GM23338 (cell line): ENCODE results near the gene SPECC1L. TPM values are rescaled to one million over a fixed set of nuclear protein-coding genes. Genes with fewer than 3 reads are reported as not detected.

Source experiments
- ATAC-seq: fragments of 200-7000 bp; cut with Tn5 transposase; 3 replicates; pipeline ENCODE4 v1.9.1; 2020
- DNase-seq: peaks from one replicate; pipeline ENCODE4 v3.0.0-alpha.2; 2015; ENCODE audit warnings: low spot score
- H2AFZ ChIP-seq: fragments of 200-600 bp; sonication (generic); 2 replicates; pipeline ENCODE4 v1.8.0; 2016; ENCODE audit warnings: antibody characterized with exemption, mild to moderate bottlenecking, moderate library complexity
- H3F3A ChIP-seq: fragments of 200-600 bp; sonication (generic); replicated peaks from 2 replicates; pipeline ENCODE4 v1.8.0; 2017; ENCODE audit warnings: antibody characterized with exemption, mixed run types, low read depth
- H3K27ac ChIP-seq: fragments of 200-600 bp; sonication (generic); 2 replicates; pipeline ENCODE4 v1.6.1; 2016; ENCODE audit warnings: low read depth
- H3K27me3 ChIP-seq: fragments of 200-600 bp; sonication (generic); 2 replicates; pipeline ENCODE4 v1.8.0; 2016; ENCODE audit warnings: mild to moderate bottlenecking, mixed run types, moderate library complexity; ENCODE audit not compliant: insufficient read depth
- H3K36me3 ChIP-seq: fragments of 200-600 bp; sonication (generic); 2 replicates; pipeline ENCODE4 v1.8.0; 2016; ENCODE audit warnings: mild to moderate bottlenecking; ENCODE audit not compliant: insufficient read depth
- H3K4me1 ChIP-seq: fragments of 200-600 bp; sonication (generic); 2 replicates; pipeline ENCODE4 v1.8.0; 2016; ENCODE audit warnings: mild to moderate bottlenecking, moderate library complexity; ENCODE audit not compliant: insufficient read depth
- H3K4me2 ChIP-seq: fragments of 200-600 bp; sonication (generic); 2 replicates; pipeline ENCODE4 v1.7.1; 2017; ENCODE audit warnings: mixed run types
- H3K4me3 ChIP-seq: fragments of 200-600 bp; sonication (generic); 2 replicates; pipeline ENCODE4 v1.6.1; 2016; ENCODE audit warnings: mixed run types
- H3K79me2 ChIP-seq: fragments of 200-600 bp; sonication (generic); replicated peaks from 2 replicates; pipeline ENCODE4 v1.8.0; 2017; ENCODE audit warnings: mild to moderate bottlenecking; ENCODE audit not compliant: insufficient read depth
- H3K9me2 ChIP-seq: fragments of 200-600 bp; sonication (generic); 2 replicates; pipeline ENCODE4 v1.8.0; 2017; ENCODE audit not compliant: insufficient read depth
- H4K20me1 ChIP-seq: fragments of 200-600 bp; sonication (generic); replicated peaks from 2 replicates; pipeline ENCODE4 v1.8.0; 2017; ENCODE audit warnings: mild to moderate bottlenecking; ENCODE audit not compliant: insufficient read depth
- H3K27ac Mint-ChIP-seq: 2 replicates; pipeline ENCODE4 v1.8.0; 2020; ENCODE audit warnings: inconsistent platforms, mild to moderate bottlenecking, moderate library complexity, mixed read lengths
- H3K27me3 Mint-ChIP-seq: 3 replicates; pipeline ENCODE4 v1.8.0; 2022; ENCODE audit warnings: low read depth, mild to moderate bottlenecking, moderate library complexity, mixed read lengths, inconsistent platforms; ENCODE audit not compliant: insufficient read depth, poor library complexity
- H3K36me3 Mint-ChIP-seq: 3 replicates; pipeline ENCODE4 v1.8.0; 2021; ENCODE audit warnings: low read depth, mild to moderate bottlenecking, inconsistent platforms, moderate library complexity, mixed read lengths
- H3K4me1 Mint-ChIP-seq: 3 replicates; pipeline ENCODE4 v1.8.0; 2020; ENCODE audit warnings: mild to moderate bottlenecking, inconsistent platforms, mixed read lengths
- H3K4me3 Mint-ChIP-seq: 3 replicates; pipeline ENCODE4 v1.8.0; 2021; ENCODE audit warnings: moderate library complexity, mild to moderate bottlenecking, inconsistent platforms, mixed read lengths
- H3K9me3 Mint-ChIP-seq: 3 replicates; pipeline ENCODE4 v1.8.0; 2020; ENCODE audit warnings: moderate library complexity, mild to moderate bottlenecking, inconsistent platforms, mixed read lengths
- CREB1 ChIP-seq: fragments of 250-450 bp; sonication (Bioruptor Pico); IDR thresholded peaks from 2 replicates; pipeline ENCODE4 v1.5.0; 2020; ENCODE audit warnings: low read depth, mild to moderate bottlenecking, moderate library complexity
- CTCF ChIP-seq, 2 experiments: fragments of 200-600 bp in 1 of 2; sonication (generic) in 1 of 2; conservative IDR thresholded peaks; 2 replicates each; pipeline versions ENCODE4 v1.5.1 to v1.6.1; 2016 to 2017; ENCODE audit warnings: antibody characterized with exemption in 2 of 2, low read depth in 2 of 2, mild to moderate bottlenecking in 2 of 2, moderate library complexity in 1 of 2
- EZH2 ChIP-seq: fragments of 200-600 bp; sonication (generic); IDR thresholded peaks from one replicate; pipeline ENCODE4 v1.8.0; 2017; ENCODE audit warnings: antibody characterized with exemption, mild to moderate bottlenecking, low read depth; ENCODE audit not compliant: unreplicated experiment
- EZH2phosphoT487 ChIP-seq: fragments of 200-600 bp; sonication (generic); IDR thresholded peaks from one replicate; pipeline ENCODE4 v1.8.1; 2018; ENCODE audit warnings: antibody characterized with exemption; ENCODE audit not compliant: unreplicated experiment
- JUNB ChIP-seq: IDR thresholded peaks from one replicate; pipeline ENCODE4 v1.6.1; 2016; ENCODE audit warnings: antibody characterized with exemption; ENCODE audit not compliant: unreplicated experiment
- NANOG ChIP-seq: IDR thresholded peaks from 2 replicates; pipeline ENCODE4 v1.6.1; 2016; ENCODE audit warnings: antibody characterized with exemption, borderline replicate concordance
- REST ChIP-seq: IDR thresholded peaks from one replicate; pipeline ENCODE4 v1.6.1; 2018; ENCODE audit warnings: antibody characterized with exemption; ENCODE audit not compliant: unreplicated experiment
- STAT1 ChIP-seq: IDR thresholded peaks from one replicate; pipeline ENCODE4 v1.6.1; 2016; ENCODE audit warnings: antibody characterized with exemption; ENCODE audit not compliant: unreplicated experiment
- ZNF114 ChIP-seq: fragments of 250-450 bp; sonication (Bioruptor Pico); IDR thresholded peaks from 2 replicates; pipeline ENCODE4 v1.5.0; 2020; ENCODE audit warnings: mild to moderate bottlenecking, moderate library complexity
- ZNF462 ChIP-seq: fragments of 250-450 bp; sonication (Bioruptor Pico); IDR thresholded peaks from 2 replicates; pipeline ENCODE4 v1.5.0; 2020; ENCODE audit warnings: mild to moderate bottlenecking, moderate library complexity
- polyA plus RNA-seq: library from polyadenylated mRNA; unstranded; fragments of >200 nt; fragmentation: Nextera tagmentation; extraction: Ambion mirVana; gene quantifications from 2 replicates; pipeline ENCODE4 v1.2.1, GENCODE V29; 2016
- total RNA-seq: library from RNA; depleted of rRNA; stranded (reverse); fragments of >200 nt; shearing (Covaris generic); gene quantifications from 2 replicates; pipeline ENCODE4 v1.2.3, GENCODE V29; 2014
- TF ChIP-seq, protein P1 (sequence below): IDR thresholded peaks from 2 replicates; pipeline ENCODE4 v1.6.1; 2016; ENCODE audit warnings: antibody characterized with exemption

The SPECC1L gene
- total and polyA plus RNA-seq, 2 experiments from 2014 or later = 24.3 to 44.7 TPM

- H2AFZ ChIP-seq = no peak overlapping the region
- no peaks in the 10 kb centered on the region for H3K36me3 ChIP-seq
- ATAC-seq = no peak
- Mint-ChIP-seq H3K27ac (peak overlapping the region; percentile 61), H3K4me3 (no peak overlapping the region), H3K9me3 (no peaks in the 10 kb centered on the region), H3K27me3 (peaks cover 18% of the 10 kb centered on the region), H3K36me3 (peaks cover 24% of the 10 kb centered on the region), H3K4me1 (peaks cover 20% of the 10 kb centered on the region)
- no peak overlapping the region for H3K4me3 ChIP-seq
- H3K4me1 ChIP-seq = 0 out of 2 replicates have a peak, but pooled peaks cover 9% of the 10 kb centered on the region
- DNase-seq = no peak
- no peak overlapping the region for H3K27ac ChIP-seq
- no peaks in the 10 kb centered on the region for H3F3A ChIP-seq
- H3K79me2 ChIP-seq = no peaks in the 10 kb centered on the region; the same call in 1 of the 2 replicates
- TF ChIP-seq CREB1 (CRISPR knock-in tag) (no peak), CTCF (conservative IDR thresholded peaks at IDR 0.05; ENCODE audit: low read depth in 2 of 2) (no peak), ZNF114 (CRISPR knock-in tag) (no peak), STAT1 (no peak), REST (no peak), JUNB (no peak), NANOG (no peak), ZNF462 (CRISPR knock-in tag) (no peak), EZH2 (no peak), EZH2phosphoT487 (no peak)
- TF ChIP-seq, protein P1, sequence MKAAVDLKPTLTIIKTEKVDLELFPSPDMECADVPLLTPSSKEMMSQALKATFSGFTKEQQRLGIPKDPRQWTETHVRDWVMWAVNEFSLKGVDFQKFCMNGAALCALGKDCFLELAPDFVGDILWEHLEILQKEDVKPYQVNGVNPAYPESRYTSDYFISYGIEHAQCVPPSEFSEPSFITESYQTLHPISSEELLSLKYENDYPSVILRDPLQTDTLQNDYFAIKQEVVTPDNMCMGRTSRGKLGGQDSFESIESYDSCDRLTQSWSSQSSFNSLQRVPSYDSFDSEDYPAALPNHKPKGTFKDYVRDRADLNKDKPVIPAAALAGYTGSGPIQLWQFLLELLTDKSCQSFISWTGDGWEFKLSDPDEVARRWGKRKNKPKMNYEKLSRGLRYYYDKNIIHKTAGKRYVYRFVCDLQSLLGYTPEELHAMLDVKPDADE = no peak
- H3K4me2 ChIP-seq = no peak overlapping the region
- peaks cover 3% of the 10 kb centered on the region for H4K20me1 ChIP-seq
- no peaks in the 10 kb centered on the region for H3K9me2 ChIP-seq
- no peaks in the 10 kb centered on the region for H3K27me3 ChIP-seq
Measured at GRCh38 chr22:24405631-24406321, 135.1 kb downstream of the SPECC1L start.
